ENCODE data around the gene SYT11.

Gene SYT11

GRCh38 chr1:155877945-155878344 lies 18.6 kb downstream of the SYT11 start:
- Histone ChIP-seq H3K36me3 (ENCODE audit: control insufficient read depth in 1 of 2, insufficient read depth in 2 of 2, low read length in 2 of 2) (no peaks in the 10 kb centered on the region), H3K79me1 (ENCODE audit: low read length) (no peaks in the 10 kb centered on the region), H4K12ac (ENCODE audit: low read depth, low read length) (no peak overlapping the region), H3K4me2 (ENCODE audit: low read length) (no peak overlapping the region), H3K79me2 (ENCODE audit: control insufficient read depth, insufficient read depth, low read length, poor library complexity) (no peaks in the 10 kb centered on the region), H3K27ac (ENCODE audit: low read depth, low read length) (no peak overlapping the region), H3K14ac (ENCODE audit: low read length) (no peak overlapping the region), H3K23ac (ENCODE audit: low read length) (no peak overlapping the region), H4K8ac (ENCODE audit: low read depth, low read length) (no peak overlapping the region), H2BK120ac (ENCODE audit: insufficient read depth, low read length, poor library complexity) (no peak overlapping the region), H2BK12ac (ENCODE audit: low read length) (no peak overlapping the region), H3K9ac (ENCODE audit: low read length) (no peak overlapping the region), H3K4me1 (ENCODE audit: control insufficient read depth in 1 of 2, insufficient read depth in 2 of 2, low read length in 2 of 2) (no peaks in the 10 kb centered on the region), H3K4me3 (ENCODE audit: low read depth, low read length) (no peak overlapping the region), H3K18ac (ENCODE audit: low read length) (no peak overlapping the region), H3K4ac (ENCODE audit: low read depth, low read length) (no peak overlapping the region), H2BK5ac (ENCODE audit: low read depth, low read length, poor library complexity) (no peak overlapping the region), H2AK5ac (ENCODE audit: low read length) (no peak overlapping the region), H4K91ac (ENCODE audit: low read depth, low read length) (no peak overlapping the region), H2AFZ (ENCODE audit: insufficient read depth, low read length, poor library complexity) (no peak overlapping the region), H3K27me3 (ENCODE audit: insufficient read depth, low read length) (no peaks in the 10 kb centered on the region), H3K9me3 (ENCODE audit: insufficient read depth, low read depth, low read length) (no peaks in the 10 kb centered on the region)
- DNase-seq, result no peak
- WGBS (ENCODE audit: extremely low coverage, insufficient coverage, insufficient read length), result no CpG with 5 or more reads among the region's 2 CpGs

DNA sequence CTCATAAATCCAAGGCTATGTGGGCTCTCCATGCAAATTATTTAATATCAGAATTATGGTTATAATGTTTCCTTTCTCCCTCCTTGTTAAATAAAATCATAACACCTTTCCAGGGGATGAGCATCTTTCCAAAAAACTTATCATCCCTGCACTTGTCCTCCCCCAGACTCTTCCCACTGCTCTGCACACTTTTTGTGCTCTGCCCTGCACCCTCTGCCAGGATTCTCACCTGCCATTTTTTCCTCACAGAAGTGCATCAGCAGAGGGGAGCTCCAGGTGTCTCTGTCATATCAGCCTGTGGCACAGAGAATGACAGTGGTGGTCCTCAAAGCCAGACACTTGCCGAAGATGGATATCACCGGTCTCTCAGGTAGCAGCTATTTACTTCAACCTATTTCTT lies 20.9 kb downstream of the SYT11 start:
- no peak overlapping the region for H3K14ac ChIP-seq (ENCODE audit: low read length)
- no peaks in the 10 kb centered on the region for H3K4me1 ChIP-seq (ENCODE audit: control insufficient read depth in 1 of 2, insufficient read depth in 2 of 2, low read length in 2 of 2)
- no peak overlapping the region for H3K4ac ChIP-seq (ENCODE audit: low read depth, low read length)
- H2BK12ac ChIP-seq (ENCODE audit: low read length), result no peak overlapping the region
- no peak overlapping the region for H3K27ac ChIP-seq (ENCODE audit: low read depth, low read length)
- no peaks in the 10 kb centered on the region for H3K36me3 ChIP-seq (ENCODE audit: control insufficient read depth in 1 of 2, insufficient read depth in 2 of 2, low read length in 2 of 2)
- no peaks in the 10 kb centered on the region for H3K9me3 ChIP-seq (ENCODE audit: insufficient read depth, low read depth, low read length)
- H3K27me3 ChIP-seq (ENCODE audit: insufficient read depth, low read length), result no peaks in the 10 kb centered on the region
- no peak overlapping the region for H2AK5ac ChIP-seq (ENCODE audit: low read length)
- no peak overlapping the region for H2BK120ac ChIP-seq (ENCODE audit: insufficient read depth, low read length, poor library complexity)
- no peak overlapping the region for H4K91ac ChIP-seq (ENCODE audit: low read depth, low read length)
- H4K12ac ChIP-seq (ENCODE audit: low read depth, low read length), result no peak overlapping the region
- H4K8ac ChIP-seq (ENCODE audit: low read depth, low read length), result no peak overlapping the region
- no peak overlapping the region for H3K9ac ChIP-seq (ENCODE audit: low read length)
- H3K23ac ChIP-seq (ENCODE audit: low read length), result no peak overlapping the region
- no peaks in the 10 kb centered on the region for H3K79me2 ChIP-seq (ENCODE audit: control insufficient read depth, insufficient read depth, low read length, poor library complexity)
- no peak for DNase-seq
- WGBS (ENCODE audit: extremely low coverage, insufficient coverage, insufficient read length), result no CpG with 5 or more reads among the region's 2 CpGs
- H3K18ac ChIP-seq (ENCODE audit: low read length), result no peak overlapping the region
- no peak overlapping the region for H2BK5ac ChIP-seq (ENCODE audit: low read depth, low read length, poor library complexity)
- no peaks in the 10 kb centered on the region for H3K79me1 ChIP-seq (ENCODE audit: low read length)
- H3K4me3 ChIP-seq (ENCODE audit: low read depth, low read length), result no peak overlapping the region
- no peak overlapping the region for H2AFZ ChIP-seq (ENCODE audit: insufficient read depth, low read length, poor library complexity)
- H3K4me2 ChIP-seq (ENCODE audit: low read length), result no peak overlapping the region

GRCh38 chr1:155880950-155881349 lies 21.6 kb downstream of the SYT11 start:
- Histone ChIP-seq H2BK5ac (ENCODE audit: low read depth, low read length, poor library complexity) (no peak overlapping the region), H3K9ac (ENCODE audit: low read length) (no peak overlapping the region), H3K79me2 (ENCODE audit: control insufficient read depth, insufficient read depth, low read length, poor library complexity) (no peaks in the 10 kb centered on the region), H2AFZ (ENCODE audit: insufficient read depth, low read length, poor library complexity) (no peak overlapping the region), H3K4ac (ENCODE audit: low read depth, low read length) (no peak overlapping the region), H3K14ac (ENCODE audit: low read length) (no peak overlapping the region), H2BK12ac (ENCODE audit: low read length) (no peak overlapping the region), H3K18ac (ENCODE audit: low read length) (no peak overlapping the region), H3K27me3 (ENCODE audit: insufficient read depth, low read length) (no peaks in the 10 kb centered on the region), H3K23ac (ENCODE audit: low read length) (no peak overlapping the region), H3K4me1 (ENCODE audit: control insufficient read depth in 1 of 2, insufficient read depth in 2 of 2, low read length in 2 of 2) (no peaks in the 10 kb centered on the region), H4K91ac (ENCODE audit: low read depth, low read length) (no peak overlapping the region), H3K79me1 (ENCODE audit: low read length) (no peaks in the 10 kb centered on the region), H3K4me3 (ENCODE audit: low read depth, low read length) (no peak overlapping the region), H3K9me3 (ENCODE audit: insufficient read depth, low read depth, low read length) (no peaks in the 10 kb centered on the region), H3K36me3 (ENCODE audit: control insufficient read depth in 1 of 2, insufficient read depth in 2 of 2, low read length in 2 of 2) (no peaks in the 10 kb centered on the region), H2AK5ac (ENCODE audit: low read length) (no peak overlapping the region), H2BK120ac (ENCODE audit: insufficient read depth, low read length, poor library complexity) (no peak overlapping the region), H4K8ac (ENCODE audit: low read depth, low read length) (no peak overlapping the region), H4K12ac (ENCODE audit: low read depth, low read length) (no peak overlapping the region), H3K27ac (ENCODE audit: low read depth, low read length) (no peak overlapping the region), H3K4me2 (ENCODE audit: low read length) (no peak overlapping the region)
- DNase-seq, result no peak
- WGBS (ENCODE audit: extremely low coverage, insufficient coverage, insufficient read length), result no CpG with 5 or more reads among the region's 6 CpGs

- Histone ChIP-seq H2BK12ac (ENCODE audit: low read length) (no peak overlapping the region), H3K79me1 (ENCODE audit: low read length) (no peaks in the 10 kb centered on the region), H2BK5ac (ENCODE audit: low read depth, low read length, poor library complexity) (no peak overlapping the region), H3K4ac (ENCODE audit: low read depth, low read length) (no peak overlapping the region), H2AK5ac (ENCODE audit: low read length) (no peak overlapping the region), H4K8ac (ENCODE audit: low read depth, low read length) (no peak overlapping the region), H3K9ac (ENCODE audit: low read length) (no peak overlapping the region), H3K27ac (ENCODE audit: low read depth, low read length) (no peak overlapping the region), H3K79me2 (ENCODE audit: control insufficient read depth, insufficient read depth, low read length, poor library complexity) (no peaks in the 10 kb centered on the region), H3K4me1 (ENCODE audit: control insufficient read depth in 1 of 2, insufficient read depth in 2 of 2, low read length in 2 of 2) (no peaks in the 10 kb centered on the region), H3K4me2 (ENCODE audit: low read length) (no peak overlapping the region), H4K91ac (ENCODE audit: low read depth, low read length) (no peak overlapping the region), H3K36me3 (ENCODE audit: control insufficient read depth in 1 of 2, insufficient read depth in 2 of 2, low read length in 2 of 2) (no peaks in the 10 kb centered on the region), H3K4me3 (ENCODE audit: low read depth, low read length) (no peak overlapping the region), H2BK120ac (ENCODE audit: insufficient read depth, low read length, poor library complexity) (no peak overlapping the region), H3K18ac (ENCODE audit: low read length) (no peak overlapping the region), H3K27me3 (ENCODE audit: insufficient read depth, low read length) (no peaks in the 10 kb centered on the region), H3K23ac (ENCODE audit: low read length) (no peak overlapping the region), H3K9me3 (ENCODE audit: insufficient read depth, low read depth, low read length) (no peaks in the 10 kb centered on the region), H3K14ac (ENCODE audit: low read length) (no peak overlapping the region), H2AFZ (ENCODE audit: insufficient read depth, low read length, poor library complexity) (no peak overlapping the region), H4K12ac (ENCODE audit: low read depth, low read length) (no peak overlapping the region)
- no peak for DNase-seq
Measured at GRCh38 chr1:155882235-155882634, 22.9 kb downstream of the SYT11 start.

Measured in trophoblast cell (in vitro differentiated cells and primary cell).